ENCODE measurements around the gene NMNAT3. TPM values are rescaled to one million over a fixed set of nuclear protein-coding genes. Genes with fewer than 3 reads are reported as not detected.

NMNAT3 gene
- polyA plus RNA-seq, 4 donors = 4.5 to 10.0 (median 8.1) TPM

DNA sequence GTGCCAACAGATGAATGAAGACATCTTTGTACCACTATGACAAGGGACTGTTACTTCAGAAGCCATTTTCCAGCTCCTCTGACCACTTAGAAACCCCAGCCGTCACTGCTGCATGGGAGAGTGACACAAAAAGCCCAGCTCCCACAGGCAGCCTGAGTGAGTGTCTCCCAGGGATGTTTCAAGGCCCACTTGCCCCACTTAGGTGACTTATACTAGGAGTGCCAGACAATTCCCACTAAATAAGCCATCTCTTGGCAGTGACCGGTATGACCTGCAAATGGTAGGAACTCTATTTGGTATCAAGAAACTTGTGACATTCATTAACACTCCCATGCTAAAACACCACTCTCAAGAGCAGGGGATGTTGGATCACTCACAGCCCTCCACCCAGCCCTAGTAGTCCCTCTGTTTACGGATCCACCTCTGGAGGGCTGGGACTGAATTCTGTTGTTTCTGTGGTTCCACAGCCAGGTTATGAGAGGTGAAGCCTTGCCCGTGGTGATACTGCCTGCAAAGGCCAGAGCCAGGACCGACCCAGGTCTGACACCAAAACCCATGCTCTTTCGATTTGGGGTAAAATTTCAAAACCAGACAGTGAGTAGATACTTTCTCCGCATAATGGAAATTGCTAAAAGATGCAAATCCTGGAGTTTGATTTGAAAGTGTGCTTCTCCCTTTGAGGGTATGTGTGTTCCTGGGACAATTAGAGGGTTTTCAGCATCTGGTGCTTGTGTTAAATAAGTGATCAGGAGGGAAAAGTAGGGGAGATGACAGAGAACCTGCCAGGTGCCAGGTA is 152.7 kb downstream of the NMNAT3 start:
- DNase-seq (ENCODE audit: low read depth in 4 of 4, low spot score in 3 of 4) = no peak

DNA sequence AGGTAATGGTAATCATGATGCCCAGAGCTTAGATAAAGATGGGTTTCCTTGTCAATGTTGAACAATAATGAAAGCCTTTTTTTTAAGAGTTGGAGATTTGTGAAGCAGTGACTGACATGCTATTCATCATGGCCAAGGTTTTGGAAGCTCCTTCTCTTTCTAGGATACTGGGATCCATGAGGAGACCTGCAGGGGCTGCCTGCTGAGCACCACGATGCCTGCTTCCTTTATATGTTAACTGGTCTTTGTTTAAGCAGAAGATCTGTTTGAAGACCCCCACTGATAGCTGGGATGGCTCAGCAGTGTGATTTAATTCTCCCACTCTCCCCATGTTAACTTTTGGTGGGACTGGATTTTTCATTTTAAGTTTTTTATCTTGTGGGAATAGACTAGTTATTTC is 154.1 kb downstream of the NMNAT3 start:
- DNase-seq (ENCODE audit: low read depth in 4 of 4, low spot score in 3 of 4) = no peak

DNA sequence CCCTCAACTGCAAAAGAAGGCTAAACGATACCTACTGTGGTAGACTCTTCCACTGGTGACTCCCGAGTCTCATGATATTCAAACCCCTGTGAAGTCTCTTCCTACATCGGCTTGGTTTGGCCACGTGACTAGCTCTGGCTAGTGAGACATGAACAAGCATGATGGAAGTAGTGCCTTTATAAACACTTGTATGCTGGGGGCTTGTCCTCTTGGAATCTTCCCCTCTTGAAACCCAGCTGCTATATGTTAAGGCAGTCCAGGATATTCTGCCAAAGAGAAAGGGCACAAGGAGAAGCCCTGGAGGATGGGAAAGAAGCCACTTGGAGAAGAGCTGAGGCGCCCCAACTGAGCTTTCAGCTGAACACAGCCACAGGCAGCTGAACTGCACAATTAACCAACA is 154.6 kb downstream of the NMNAT3 start:
- DNase-seq (ENCODE audit: low read depth in 4 of 4, low spot score in 3 of 4) = no peak

DNA sequence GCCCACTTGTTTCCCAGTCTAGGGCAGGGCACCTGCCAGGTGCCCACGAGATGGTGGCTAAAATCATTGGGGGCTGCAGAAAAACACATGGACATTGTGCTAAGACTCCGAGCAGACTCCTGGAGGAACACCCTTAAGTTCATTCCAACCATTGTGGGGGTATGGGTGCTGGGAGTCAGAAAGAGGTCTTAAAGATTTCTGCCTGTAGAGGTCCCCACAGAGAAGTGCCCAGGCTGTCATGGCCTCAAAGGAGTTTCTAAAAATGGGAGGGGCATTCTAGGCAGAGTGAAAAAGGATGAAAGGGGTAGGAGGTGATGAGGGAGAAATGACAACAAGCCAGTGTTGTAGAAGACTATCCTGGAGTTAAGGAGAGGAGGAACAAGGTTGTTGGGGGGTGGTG is 155.4 kb downstream of the NMNAT3 start:
- DNase-seq (ENCODE audit: low read depth in 4 of 4, low spot score in 3 of 4) = no peak

DNA sequence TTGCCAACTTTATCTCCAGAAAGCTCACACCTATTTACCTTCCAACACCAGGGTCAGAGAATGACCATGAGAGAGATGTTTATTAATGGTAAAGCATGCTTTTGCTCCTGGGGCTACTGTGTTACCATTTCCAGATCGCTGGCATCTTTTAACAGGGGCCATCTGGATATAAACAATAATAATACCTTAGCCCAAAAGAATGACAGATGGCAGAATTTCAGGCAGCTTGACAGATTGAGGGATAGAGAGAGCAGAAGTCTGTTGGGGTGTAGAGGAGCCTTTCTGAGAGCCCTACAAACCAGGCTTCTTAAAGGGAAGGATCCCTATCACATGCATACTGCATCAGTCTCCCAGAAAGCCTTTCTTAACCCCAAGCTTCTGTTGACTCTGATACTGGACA is 156.0 kb downstream of the NMNAT3 start:
- no peak for DNase-seq (ENCODE audit: low read depth in 4 of 4, low spot score in 3 of 4)

DNA sequence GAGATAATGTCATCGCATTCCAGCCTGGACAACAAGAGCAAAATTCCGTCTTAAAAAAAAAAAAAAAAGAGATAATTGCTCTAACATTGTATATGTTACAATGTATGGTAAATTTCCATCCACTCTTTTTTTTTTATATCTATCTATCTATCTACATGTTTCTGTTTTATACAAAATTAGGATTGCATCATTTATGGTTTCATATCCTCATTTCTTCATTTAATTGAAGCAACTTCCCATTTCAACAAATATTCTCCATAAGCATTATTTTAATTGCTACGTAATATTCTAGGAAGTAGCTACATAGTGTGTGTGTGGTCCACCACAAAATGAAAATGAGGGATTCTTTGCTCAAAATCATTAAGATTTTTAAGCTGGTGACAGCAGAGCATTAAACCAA is 156.6 kb downstream of the NMNAT3 start:
- DNase-seq (ENCODE audit: low read depth in 4 of 4, low spot score in 3 of 4) = no peak

DNA sequence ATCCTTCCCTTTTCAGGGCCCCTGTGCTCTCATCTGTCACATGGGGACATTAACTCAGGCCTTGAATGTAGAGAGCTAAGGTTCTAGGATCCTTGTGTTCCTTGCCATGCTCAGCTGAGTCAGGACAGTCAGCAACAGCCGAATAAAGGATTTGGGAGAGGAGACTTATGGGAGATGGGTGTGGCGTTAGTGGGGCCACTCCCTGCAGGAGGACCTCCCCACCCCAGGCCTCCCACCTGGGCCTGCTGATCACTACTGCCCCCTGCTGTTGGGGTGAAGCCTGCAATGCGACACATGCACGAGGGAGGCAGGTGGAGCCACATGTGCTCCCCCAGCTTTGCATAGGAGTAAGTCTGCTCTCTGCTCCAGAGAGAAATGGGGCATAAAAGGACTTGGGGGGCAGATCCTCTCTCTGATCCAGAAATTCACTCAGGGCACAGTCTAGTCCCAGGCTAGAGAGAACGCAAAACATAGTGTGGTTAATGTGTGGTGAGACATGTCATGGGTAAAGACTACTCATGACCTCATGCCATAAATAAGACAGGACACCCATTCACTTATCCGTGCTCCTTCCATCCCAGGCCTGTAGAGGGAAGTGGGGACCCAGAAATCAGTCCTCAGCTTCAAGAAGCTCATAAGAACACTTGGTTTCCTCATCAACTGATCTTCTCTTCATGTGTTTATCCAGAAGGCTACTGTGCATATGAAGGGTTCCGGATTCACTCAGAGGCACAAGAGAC is 157.6 kb downstream of the NMNAT3 start:
- no peak for DNase-seq (ENCODE audit: low read depth in 4 of 4, low spot score in 3 of 4)

DNA sequence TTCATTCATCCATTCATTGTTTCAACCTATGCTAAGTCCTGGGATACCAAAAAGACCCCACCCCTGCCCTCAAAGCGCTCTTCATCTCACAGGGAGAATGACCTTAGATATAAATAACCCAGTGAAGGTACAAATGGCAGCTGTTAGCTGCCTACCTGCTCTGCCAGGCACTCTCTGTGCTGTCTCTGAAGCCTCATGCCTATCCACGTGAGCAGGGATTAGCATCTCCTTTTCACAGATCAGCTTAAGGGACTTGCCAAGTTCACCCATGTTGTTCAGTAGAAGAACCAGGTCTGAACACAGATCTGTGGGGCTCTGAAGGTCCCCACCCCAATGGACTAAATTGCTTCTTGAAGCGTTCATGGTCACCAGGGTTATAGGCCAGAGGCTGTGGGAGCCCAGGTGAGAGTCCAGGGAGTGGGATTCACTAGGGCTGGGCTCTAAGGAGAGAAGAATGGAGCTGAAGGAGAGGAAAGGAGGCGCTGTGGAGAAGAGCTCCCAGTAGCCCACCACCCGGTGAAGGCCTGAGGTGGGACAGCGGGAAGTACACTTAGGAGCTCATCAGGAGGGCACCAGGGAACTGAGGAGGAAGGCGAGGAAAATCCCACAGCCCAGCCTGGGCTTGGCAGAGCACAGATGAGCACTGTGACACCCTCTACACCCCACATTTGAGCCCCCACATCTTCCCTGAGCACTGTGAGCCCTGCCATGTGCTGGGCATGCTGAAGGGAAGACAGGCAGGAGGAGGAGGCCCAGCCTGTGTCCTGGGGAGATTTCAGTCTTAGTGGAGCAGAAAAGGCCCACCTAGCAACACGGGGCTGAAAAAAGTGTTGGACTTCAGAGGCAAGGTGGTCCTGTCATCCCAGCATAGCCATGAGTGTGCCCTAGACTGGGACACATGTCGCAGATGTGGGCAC is 158.6 kb downstream of the NMNAT3 start:
- DNase-seq (ENCODE audit: low read depth in 4 of 4, low spot score in 3 of 4) = no peak

DNA sequence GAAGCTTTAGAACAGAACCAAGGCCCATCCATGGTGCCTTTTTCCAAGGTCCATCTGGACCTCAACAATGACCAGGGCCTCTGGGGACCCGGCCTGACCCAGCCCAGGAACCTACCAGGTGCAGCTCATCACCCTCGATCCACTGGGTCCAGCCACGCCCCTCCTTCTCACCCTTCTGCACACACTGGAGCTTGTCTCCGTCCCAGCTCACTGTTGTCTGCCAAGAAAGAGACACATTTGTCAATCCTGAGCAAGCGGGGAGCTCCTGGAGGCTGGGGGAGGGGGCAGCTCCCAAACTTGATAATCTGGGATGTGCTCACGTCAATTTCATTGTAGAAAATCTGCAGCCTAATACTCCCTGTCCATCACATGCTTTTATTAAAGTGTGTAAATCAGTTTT is 159.5 kb downstream of the NMNAT3 start:
- no peak for DNase-seq (ENCODE audit: low read depth in 4 of 4, low spot score in 3 of 4)

DNA sequence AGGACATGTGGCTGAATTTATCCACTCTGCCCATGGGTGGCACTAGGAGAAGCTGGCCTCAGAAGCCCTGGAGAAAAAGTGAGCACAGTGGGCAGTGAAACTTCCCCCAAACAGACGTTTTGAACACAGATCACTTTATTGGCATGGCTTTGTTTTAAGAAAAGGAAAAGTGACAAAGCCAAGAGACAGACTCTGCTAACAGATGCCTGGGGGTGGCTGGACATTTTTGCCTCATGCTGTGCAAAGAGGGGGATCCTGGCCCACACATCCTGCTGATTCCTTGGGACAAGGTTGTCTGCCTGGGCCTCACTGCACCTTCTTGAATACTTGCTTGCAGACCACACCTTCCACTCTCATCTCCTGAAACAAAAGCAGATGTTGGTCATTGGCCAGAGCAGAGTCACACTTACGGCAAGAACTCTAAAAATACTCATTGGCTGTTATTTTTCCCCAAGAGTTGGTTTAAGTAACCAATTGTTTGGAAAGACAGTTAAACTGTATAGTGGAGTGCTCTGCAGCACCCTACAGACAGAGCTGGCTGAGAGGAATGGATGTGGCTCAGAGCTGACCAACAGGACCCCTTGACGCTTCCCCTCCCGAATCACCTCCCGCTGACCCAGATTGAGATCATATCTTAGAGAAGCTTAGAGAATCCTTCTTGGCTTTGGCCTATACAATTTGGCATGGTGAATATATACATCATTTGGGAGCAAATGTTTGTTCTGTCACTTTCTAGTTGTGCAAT is 160.3 kb downstream of the NMNAT3 start:
- no peak for DNase-seq (ENCODE audit: low read depth in 4 of 4, low spot score in 3 of 4)

DNA sequence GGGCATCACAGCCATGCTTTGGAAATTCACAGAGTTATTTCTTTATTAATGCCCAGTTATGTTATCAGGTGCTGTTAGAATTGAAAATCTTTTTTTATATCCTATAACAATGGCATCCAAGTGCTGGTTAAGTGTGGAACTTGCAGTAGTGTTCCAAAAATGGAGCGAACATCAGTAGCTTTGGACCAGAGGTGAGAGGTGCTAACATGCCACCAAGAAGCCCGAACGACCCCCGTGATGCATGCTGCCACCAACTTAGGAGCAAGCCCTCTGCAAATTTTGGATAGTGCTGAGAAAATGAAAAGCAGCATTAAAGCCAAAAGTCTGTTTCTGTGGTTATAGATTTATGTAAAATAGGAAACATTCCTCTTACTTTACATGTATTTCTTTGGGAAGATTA is 163.0 kb downstream of the NMNAT3 start:
- DNase-seq (ENCODE audit: low read depth in 4 of 4, low spot score in 3 of 4) = no peak

Other genes with a start within 250 kb of the NMNAT3 start
- gene RBP2, start 201.5 kb downstream of the NMNAT3 start, polyA plus RNA-seq (ENCODE audit: insufficient read length in 4 of 4) = under 1 TPM in 3 of 4 donors, not detected in 1; 0.48 to 0.96 (median 0.58) TPM
- 100 to 1,000 TPM; 260 to 323 (median 292) TPM for gene RBP1, start 138.2 kb downstream of the NMNAT3 start, polyA plus RNA-seq (ENCODE audit: insufficient read length in 4 of 4)